Measurements from ENCODE around the gene P4HB.

GRCh38 chr17:81858170-81858966 lies 2.0 kb downstream of the P4HB start:
- TF ChIP-seq FOXA1 (IDR thresholded peaks at IDR 0.05) (no peak), HDGF (IDR thresholded peaks at IDR 0.05; ENCODE audit: borderline replicate concordance) (no peak), TARDBP (IDR thresholded peaks at IDR 0.05) (no peak), SP1 (IDR thresholded peaks at IDR 0.05) (no peak), NFRKB (IDR thresholded peaks at IDR 0.05) (no peak), FOXM1 (IDR thresholded peaks at IDR 0.05; ENCODE audit: borderline replicate concordance) (no peak), PKNOX1 (IDR thresholded peaks at IDR 0.05) (no peak), ARNT (IDR thresholded peaks at IDR 0.05) (no peak), L3MBTL2 (conservative IDR thresholded peaks at IDR 0.05) (no peak), ELF4 (IDR thresholded peaks at IDR 0.05) (no peak), CTBP1 (IDR thresholded peaks at IDR 0.05; ENCODE audit: borderline replicate concordance) (no peak), BHLHE40 (IDR thresholded peaks at IDR 0.05; ENCODE audit: borderline replicate concordance) (no peak)
